H1 (cell line): ENCODE results near the gene SP9. TPM values are rescaled to one million over a fixed set of nuclear protein-coding genes. Genes with fewer than 3 reads are reported as not detected.

Experiments used
- ATF2 ChIP-seq: IDR thresholded peaks from 2 replicates; pipeline ENCODE4 v1.6.1; 2012; ENCODE audit warnings: low read length, inconsistent platforms
- CREB1 ChIP-seq: IDR thresholded peaks from 2 replicates; pipeline ENCODE4 v1.6.1; 2012; ENCODE audit warnings: inconsistent platforms
- CTBP2 ChIP-seq: IDR thresholded peaks from 2 replicates; pipeline ENCODE4 v1.7.0; 2011; ENCODE audit warnings: borderline replicate concordance, mild to moderate bottlenecking, moderate library complexity, mixed read lengths, low read length; ENCODE audit not compliant: insufficient read depth, insufficient read length
- MAFK ChIP-seq: IDR thresholded peaks from 2 replicates; pipeline ENCODE4 v1.6.1; 2012; ENCODE audit warnings: low read depth, mild to moderate bottlenecking, improper control_type of control experiment, low read length
- polyA plus RNA-seq, 7 experiments: library from polyadenylated mRNA; depleted of rRNA in 3 of 7; stranded (reverse) in 5 of 7; unstranded in 2 of 7; fragments of >200 nt in 5 of 7; fragments of 200-250 nt in 2 of 7; gene quantifications; 1 replicate in 5 of 7; 2 replicates in 1 of 7; 4 replicates in 1 of 7; pipeline versions ENCODE4 v1.2.1 to v1.2.3, GENCODE V29; 2011 to 2013; ENCODE audit warnings: missing spikeins in 2 of 7, mixed read lengths in 2 of 7
- total RNA-seq: library from RNA; stranded (reverse); fragmentation: NEBNext Ultra II Directional; extraction: Animal tissue kit (Norgen Biotek cat#: 25700); gene quantifications from 2 replicates; pipeline ENCODE4 v1.2.1, GENCODE V29; 2021

SP9 gene
- total and polyA plus RNA-seq, 2 of the 8 experiments (the other 6 are each of a cell fraction or from before 2014, with no cell fraction given): 0.03 to 0.11 TPM

GRCh38 chr2:174340400-174341292 lies 5.9 kb downstream of the SP9 start (continued):
- no peak for TF ChIP-seq MAFK
- no peak for TF ChIP-seq CREB1
- no peak for TF ChIP-seq ATF2
- no peak for TF ChIP-seq CTBP2
